Adipose tissue (tissue), 3 donors: Measurements from ENCODE around the gene CD7. TPM values are rescaled to one million over a fixed set of nuclear protein-coding genes. Genes with fewer than 3 reads are reported as not detected.

Source experiments
- H3K27ac ChIP-seq: one replicate; pipeline ENCODE4 v1.5.1; 2013; ENCODE audit warnings: low read depth, low read length
- WGBS, 3 donors: extraction: QIAGEN DNeasy Blood & Tissue Kit; methylation state at CpG; one replicate each; pipeline ENCODE4 v1.1.7; 2013; 5-methylcytosine and 5-hydroxymethylcytosine counted together
- polyA plus RNA-seq, 3 donors: library from polyadenylated mRNA; stranded (reverse); fragments of 200-250 nt; gene quantifications; one replicate each; pipeline ENCODE4 v1.2.3, GENCODE V29; 2013
- donor health status: healthy with polysubstance abuse.
- donor health status: Bipolar disorder and iron deficiency.
- donor health status: healthy.

Gene CD7
- polyA plus RNA-seq, 3 donors = 1.6 to 4.7 (median 1.6) TPM

DNA sequence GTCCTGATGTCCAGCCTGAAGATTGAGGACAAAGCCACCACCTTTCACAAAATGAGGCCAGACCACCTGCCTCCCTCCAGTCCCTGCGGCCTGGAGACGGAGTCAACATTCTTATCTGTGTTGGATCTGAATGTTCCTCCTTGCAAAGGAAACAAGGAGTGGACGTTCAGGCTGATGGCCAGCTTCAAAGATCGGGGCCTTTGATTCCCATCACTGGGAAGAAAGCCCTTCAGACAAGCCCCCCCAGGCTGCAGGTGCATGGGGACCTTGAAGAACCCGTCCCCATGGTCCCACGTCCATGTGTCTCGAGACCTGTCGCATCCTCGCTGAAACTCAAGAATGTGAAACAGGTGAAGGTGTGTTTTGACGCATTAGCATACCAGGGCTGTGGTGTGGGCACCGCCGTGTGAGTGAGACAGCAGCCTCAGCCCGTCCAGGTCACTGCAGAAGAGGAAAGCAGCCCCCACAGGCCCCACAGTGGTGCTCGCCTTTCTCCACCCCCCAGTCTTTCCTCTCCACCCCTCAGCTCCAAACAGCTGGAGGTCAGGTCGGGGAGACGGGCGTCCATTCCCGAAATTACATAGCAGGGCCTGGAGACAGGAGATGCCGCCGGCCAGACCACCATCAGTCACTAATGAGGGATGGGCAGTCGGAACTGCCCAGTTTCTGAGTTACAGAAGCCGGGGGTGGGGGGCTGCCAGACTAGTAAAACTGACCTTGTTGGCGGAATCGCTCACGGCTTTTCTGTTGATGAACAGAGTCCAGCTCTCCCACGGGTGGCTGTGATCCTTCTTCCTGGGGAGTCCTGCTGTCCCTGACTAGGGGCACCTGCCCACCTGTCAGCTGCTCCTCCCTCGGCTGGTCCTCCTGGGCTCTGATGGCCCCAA, 43.0 kb downstream of the CD7 start:
- H3K27ac ChIP-seq = no peak overlapping the region
- WGBS, 3 donors = 53 to 76% (median 72%) methylated on average over 27 of the region's 27 CpGs

DNA sequence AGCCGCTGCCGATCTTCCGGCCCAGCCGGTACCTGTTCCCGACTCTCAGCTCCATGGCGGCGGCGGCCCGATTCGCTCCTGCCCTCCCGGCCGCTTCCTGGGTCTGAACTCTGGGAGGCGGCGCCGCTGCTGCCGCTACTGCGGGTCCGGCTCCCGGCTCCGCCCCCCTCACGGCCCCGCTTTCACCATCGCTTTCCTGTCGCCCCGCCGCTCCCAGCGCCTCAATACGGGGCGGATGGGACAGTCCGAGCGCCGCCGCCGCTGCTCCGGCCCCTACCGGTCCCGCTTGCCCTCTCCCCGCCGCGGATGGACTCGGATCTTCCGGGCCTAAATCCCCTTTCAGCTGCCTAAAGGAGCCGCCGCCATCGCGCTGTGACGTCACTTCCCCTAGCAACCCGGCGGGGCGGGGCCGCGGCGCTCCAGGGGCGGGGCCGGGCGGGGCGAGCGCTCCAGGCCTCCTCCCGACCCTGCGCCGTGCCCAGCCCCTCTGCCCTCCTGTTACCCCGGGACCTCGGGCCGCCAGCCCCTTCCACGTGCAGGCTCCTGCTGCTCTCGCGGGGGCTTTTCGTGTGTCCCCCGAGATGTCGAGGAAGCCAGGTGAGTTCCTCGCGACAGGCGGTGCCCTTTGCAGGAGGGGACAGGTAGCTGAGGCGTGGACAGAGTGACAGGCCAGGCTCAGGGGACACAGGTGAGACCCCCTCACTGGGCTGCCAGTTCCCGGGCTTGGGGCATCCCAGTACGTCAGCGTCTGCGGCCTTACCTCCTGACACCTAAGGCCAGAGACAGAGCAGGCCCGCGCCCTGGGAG, 43.9 kb downstream of the CD7 start, which contains the start of gene CSNK1D:
TSS of gene CSNK1D (minus strand) at position 374 of the 807 bp plus-strand sequence. CDS start at position 55, 319 bp downstream.
- H3K27ac ChIP-seq = peak within 1 kb of the TSS; percentile 98
- 4 to 5% (median 5%) methylated on average over 66 to 80 of the region's 80 CpGs for WGBS, 3 donors

- WGBS, 3 donors = 1% methylated on average over 29 to 57 of the region's 57 CpGs
These were observed 44.7 kb downstream of the CD7 start for GRCh38 chr17:82272495-82273326.

GRCh38 chr17:82271401-82271800, 46.0 kb downstream of the CD7 start:
- WGBS, 3 donors = 62 to 88% (median 78%) methylated on average over 6 of the region's 6 CpGs

More at GRCh38 chr17:82272495-82273326, 44.7 kb downstream of the CD7 start:
- peak overlapping the region; percentile 98 for H3K27ac ChIP-seq

DNA sequence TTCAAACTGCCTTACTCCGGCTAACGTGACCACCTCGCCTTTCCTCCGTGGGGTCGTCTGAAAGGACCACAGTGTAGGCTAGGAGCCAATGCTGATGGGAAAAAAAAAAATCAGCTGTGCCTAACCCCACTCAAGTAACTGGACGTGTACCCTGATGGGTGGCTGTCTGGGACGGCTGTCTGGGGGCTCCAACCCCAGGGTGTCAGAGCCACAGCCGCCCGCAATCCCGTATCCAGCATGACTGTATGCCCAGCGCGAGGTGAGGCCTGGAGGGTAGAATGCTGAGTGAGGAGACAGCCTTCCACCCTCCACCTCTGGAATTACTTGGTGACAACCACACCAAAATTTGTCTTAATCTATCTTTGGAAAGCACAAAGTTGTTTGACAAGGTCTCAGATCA, 46.8 kb downstream of the CD7 start:
- no peak overlapping the region for H3K27ac ChIP-seq
- 82 to 87% (median 83%) methylated on average over 12 of the region's 12 CpGs for WGBS, 3 donors

More at GRCh38 chr17:82271401-82271800, 46.0 kb downstream of the CD7 start:
- H3K27ac ChIP-seq = no peak overlapping the region

DNA sequence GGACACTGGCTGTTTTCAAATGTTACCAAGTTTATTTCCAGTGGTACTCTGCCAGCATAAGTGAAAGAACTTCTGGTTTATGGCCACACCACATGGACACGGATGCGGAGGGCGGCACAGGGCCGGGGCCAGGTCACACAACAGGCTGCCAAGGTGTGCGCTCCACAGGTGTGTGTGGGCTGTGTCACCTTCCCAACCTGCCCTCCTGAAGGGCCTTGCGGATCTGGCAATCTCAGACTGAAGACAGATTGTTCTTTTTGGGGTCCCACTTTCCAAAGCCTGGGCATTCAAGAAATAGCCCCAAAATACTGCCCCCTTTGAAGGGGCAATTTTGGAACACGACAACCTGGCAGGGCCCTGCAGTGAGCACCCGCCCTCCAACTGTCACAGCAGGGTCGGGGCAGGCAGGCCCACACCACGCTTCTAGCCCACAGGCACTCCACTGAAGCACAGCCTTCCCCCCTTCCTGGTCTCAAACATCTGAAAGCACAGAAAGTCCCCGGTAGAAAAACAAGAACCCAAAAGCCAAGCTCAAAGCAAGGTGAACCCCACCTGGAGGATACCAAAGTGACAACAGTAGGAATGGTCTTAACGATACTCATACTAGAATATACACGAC, 47.4 kb downstream of the CD7 start:
- 54 to 82% (median 74%) methylated on average over 13 of the region's 13 CpGs for WGBS, 3 donors
- no peak overlapping the region for H3K27ac ChIP-seq

DNA sequence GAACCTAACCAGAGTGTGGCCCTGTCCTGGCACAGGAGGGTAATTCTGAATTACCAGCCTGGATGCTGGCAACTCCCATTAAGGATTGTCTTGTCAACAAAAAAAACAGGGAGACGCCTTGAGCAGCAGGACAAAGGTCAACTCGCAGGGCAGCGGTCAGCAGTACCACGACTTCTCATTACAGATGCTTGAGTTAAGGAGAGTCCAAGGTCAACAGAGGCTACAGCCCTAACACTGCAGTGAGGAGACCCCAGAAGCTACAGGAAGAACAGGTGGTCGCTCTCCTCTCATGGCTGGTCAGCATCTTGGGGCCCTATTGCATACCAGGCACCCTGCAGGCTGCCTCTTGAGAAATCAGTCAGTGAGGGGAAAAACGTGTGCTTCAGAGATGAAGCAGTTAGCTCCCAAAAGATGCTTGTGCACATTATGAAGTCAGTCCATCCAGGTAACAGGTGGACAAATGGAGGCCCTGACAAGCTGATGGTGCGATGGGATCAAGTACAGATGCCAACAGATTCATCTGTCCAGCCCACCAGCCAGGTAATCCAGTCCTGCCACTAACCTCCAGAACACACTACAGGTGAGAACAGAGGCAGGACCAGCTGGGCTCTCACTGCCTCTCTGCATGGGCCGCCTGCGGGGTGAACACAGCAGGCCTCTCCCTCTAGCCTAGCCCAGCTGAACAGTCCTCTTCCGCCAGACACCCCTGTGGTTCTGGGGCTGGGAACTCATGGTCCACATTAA, 48.1 kb downstream of the CD7 start:
- 48 to 72% (median 70%) methylated on average over 10 of the region's 10 CpGs for WGBS, 3 donors
- H3K27ac ChIP-seq = no peak overlapping the region

- WGBS, 3 donors = 16 to 39% (median 39%) methylated on average over 21 of the region's 21 CpGs
- H3K27ac ChIP-seq = no peak overlapping the region
These were observed 49.6 kb downstream of the CD7 start for GRCh38 chr17:82267575-82268379.

GRCh38 chr17:82266142-82266541, 51.3 kb downstream of the CD7 start:
- H3K27ac ChIP-seq = no peak overlapping the region
- 85 to 87% (median 86%) methylated on average over 10 of the region's 10 CpGs for WGBS, 3 donors

Other genes with a start within 250 kb of the CD7 start
- gene FASN, start 219.4 kb downstream of the CD7 start, polyA plus RNA-seq = 1,000 to 10,000 TPM in 1 of 3 donors, 100 to 1,000 TPM in 2; 464 to 3,885 (median 885) TPM
- 10 to 100 TPM; 22.7 to 23.7 (median 22.9) TPM for gene CCDC57, start 104.8 kb downstream of the CD7 start, polyA plus RNA-seq
- 10 to 100 TPM in 2 of 3 donors, 1 to 10 TPM in 1; 6.5 to 36.7 (median 16.5) TPM for gene SLC16A3, start 88.6 kb downstream of the CD7 start, polyA plus RNA-seq
- 100 to 1,000 TPM in 1 of 3 donors, 10 to 100 TPM in 2; 69.1 to 113 (median 90.8) TPM for gene CSNK1D, start 43.9 kb downstream of the CD7 start, polyA plus RNA-seq
- 10 to 100 TPM in 2 of 3 donors, 1 to 10 TPM in 1; 3.8 to 24.1 (median 16.4) TPM for gene SECTM1, start 16.2 kb upstream of the CD7 start, polyA plus RNA-seq
- not detected for gene TEX19, start 41.6 kb upstream of the CD7 start, polyA plus RNA-seq
- under 1 TPM in 1 of 3 donors, not detected in 2; 0.32 TPM for gene UTS2R, start 54.2 kb upstream of the CD7 start, polyA plus RNA-seq
- gene HEXD, start 100.7 kb upstream of the CD7 start, polyA plus RNA-seq = 10 to 100 TPM; 62.8 to 66.8 (median 66.4) TPM
- 10 to 100 TPM; 14.8 to 26.3 (median 18.6) TPM for gene OGFOD3, start 101.0 kb upstream of the CD7 start, polyA plus RNA-seq
- 10 to 100 TPM; 42.5 to 70.0 (median 43.6) TPM for gene CYBC1, start 133.1 kb upstream of the CD7 start, polyA plus RNA-seq
- gene NARF, start 141.1 kb upstream of the CD7 start, polyA plus RNA-seq = 10 to 100 TPM; 45.6 to 72.2 (median 51.9) TPM
- gene FOXK2, start 202.1 kb upstream of the CD7 start, polyA plus RNA-seq = 10 to 100 TPM; 11.3 to 22.0 (median 16.0) TPM